Measurements from ENCODE around the gene NEDD4L. TPM values are rescaled to one million over a fixed set of nuclear protein-coding genes. Genes with fewer than 3 reads are reported as not detected.

The NEDD4L gene
- total and polyA plus RNA-seq, 2 experiments from 2014 or later: 36.2 to 72.3 TPM

DNA sequence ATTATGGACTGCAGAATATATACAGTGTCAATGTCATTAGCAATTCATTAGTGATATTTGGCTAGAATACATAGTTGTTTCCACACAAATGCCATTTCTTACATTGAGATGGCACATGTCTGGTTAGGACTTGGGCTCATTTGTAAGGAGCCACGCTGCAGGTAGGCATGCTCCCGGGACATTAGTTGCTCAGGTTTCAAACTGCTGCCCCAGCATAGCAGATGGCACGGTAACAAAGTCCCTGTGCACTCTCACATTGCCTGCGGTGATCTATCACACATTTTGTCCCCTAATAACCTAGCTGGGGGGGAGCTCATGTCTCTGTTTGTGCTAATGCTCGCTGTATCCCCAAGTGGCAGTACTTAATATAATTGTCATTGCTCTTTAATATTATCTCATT lies 185.1 kb downstream of the NEDD4L start:
- H3K27ac ChIP-seq (ENCODE audit: low read depth): no peak overlapping the region
- H3K9me2 ChIP-seq (ENCODE audit: insufficient read depth): no peaks in the 10 kb centered on the region
- TF ChIP-seq, protein P1, sequence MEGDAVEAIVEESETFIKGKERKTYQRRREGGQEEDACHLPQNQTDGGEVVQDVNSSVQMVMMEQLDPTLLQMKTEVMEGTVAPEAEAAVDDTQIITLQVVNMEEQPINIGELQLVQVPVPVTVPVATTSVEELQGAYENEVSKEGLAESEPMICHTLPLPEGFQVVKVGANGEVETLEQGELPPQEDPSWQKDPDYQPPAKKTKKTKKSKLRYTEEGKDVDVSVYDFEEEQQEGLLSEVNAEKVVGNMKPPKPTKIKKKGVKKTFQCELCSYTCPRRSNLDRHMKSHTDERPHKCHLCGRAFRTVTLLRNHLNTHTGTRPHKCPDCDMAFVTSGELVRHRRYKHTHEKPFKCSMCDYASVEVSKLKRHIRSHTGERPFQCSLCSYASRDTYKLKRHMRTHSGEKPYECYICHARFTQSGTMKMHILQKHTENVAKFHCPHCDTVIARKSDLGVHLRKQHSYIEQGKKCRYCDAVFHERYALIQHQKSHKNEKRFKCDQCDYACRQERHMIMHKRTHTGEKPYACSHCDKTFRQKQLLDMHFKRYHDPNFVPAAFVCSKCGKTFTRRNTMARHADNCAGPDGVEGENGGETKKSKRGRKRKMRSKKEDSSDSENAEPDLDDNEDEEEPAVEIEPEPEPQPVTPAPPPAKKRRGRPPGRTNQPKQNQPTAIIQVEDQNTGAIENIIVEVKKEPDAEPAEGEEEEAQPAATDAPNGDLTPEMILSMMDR (conservative IDR thresholded peaks at IDR 0.05; ENCODE audit: low read depth in 2 of 2): no peak
- TF ChIP-seq STAT1 (IDR thresholded peaks at IDR 0.05; ENCODE audit: unreplicated experiment): no peak
- TF ChIP-seq, protein P2, sequence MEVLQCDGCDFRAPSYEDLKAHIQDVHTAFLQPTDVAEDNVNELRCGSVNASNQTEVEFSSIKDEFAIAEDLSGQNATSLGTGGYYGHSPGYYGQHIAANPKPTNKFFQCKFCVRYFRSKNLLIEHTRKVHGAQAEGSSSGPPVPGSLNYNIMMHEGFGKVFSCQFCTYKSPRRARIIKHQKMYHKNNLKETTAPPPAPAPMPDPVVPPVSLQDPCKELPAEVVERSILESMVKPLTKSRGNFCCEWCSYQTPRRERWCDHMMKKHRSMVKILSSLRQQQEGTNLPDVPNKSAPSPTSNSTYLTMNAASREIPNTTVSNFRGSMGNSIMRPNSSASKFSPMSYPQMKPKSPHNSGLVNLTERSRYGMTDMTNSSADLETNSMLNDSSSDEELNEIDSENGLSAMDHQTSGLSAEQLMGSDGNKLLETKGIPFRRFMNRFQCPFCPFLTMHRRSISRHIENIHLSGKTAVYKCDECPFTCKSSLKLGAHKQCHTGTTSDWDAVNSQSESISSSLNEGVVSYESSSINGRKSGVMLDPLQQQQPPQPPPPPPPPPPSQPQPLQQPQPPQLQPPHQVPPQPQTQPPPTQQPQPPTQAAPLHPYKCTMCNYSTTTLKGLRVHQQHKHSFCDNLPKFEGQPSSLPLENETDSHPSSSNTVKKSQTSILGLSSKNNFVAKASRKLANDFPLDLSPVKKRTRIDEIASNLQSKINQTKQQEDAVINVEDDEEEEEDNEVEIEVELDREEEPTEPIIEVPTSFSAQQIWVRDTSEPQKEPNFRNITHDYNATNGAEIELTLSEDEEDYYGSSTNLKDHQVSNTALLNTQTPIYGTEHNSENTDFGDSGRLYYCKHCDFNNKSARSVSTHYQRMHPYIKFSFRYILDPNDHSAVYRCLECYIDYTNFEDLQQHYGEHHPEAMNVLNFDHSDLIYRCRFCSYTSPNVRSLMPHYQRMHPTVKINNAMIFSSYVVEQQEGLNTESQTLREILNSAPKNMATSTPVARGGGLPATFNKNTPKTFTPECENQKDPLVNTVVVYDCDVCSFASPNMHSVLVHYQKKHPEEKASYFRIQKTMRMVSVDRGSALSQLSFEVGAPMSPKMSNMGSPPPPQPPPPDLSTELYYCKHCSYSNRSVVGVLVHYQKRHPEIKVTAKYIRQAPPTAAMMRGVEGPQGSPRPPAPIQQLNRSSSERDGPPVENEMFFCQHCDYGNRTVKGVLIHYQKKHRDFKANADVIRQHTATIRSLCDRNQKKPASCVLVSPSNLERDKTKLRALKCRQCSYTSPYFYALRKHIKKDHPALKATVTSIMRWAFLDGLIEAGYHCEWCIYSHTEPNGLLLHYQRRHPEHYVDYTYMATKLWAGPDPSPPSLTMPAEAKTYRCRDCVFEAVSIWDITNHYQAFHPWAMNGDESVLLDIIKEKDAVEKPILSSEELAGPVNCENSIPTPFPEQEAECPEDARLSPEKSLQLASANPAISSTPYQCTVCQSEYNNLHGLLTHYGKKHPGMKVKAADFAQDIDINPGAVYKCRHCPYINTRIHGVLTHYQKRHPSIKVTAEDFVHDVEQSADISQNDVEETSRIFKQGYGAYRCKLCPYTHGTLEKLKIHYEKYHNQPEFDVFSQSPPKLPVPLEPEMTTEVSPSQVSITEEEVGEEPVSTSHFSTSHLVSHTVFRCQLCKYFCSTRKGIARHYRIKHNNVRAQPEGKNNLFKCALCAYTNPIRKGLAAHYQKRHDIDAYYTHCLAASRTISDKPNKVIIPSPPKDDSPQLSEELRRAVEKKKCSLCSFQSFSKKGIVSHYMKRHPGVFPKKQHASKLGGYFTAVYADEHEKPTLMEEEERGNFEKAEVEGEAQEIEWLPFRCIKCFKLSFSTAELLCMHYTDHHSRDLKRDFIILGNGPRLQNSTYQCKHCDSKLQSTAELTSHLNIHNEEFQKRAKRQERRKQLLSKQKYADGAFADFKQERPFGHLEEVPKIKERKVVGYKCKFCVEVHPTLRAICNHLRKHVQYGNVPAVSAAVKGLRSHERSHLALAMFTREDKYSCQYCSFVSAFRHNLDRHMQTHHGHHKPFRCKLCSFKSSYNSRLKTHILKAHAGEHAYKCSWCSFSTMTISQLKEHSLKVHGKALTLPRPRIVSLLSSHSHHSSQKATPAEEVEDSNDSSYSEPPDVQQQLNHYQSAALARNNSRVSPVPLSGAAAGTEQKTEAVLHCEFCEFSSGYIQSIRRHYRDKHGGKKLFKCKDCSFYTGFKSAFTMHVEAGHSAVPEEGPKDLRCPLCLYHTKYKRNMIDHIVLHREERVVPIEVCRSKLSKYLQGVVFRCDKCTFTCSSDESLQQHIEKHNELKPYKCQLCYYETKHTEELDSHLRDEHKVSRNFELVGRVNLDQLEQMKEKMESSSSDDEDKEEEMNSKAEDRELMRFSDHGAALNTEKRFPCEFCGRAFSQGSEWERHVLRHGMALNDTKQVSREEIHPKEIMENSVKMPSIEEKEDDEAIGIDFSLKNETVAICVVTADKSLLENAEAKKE (CRISPR knock-in tag; IDR thresholded peaks at IDR 0.05): no peak
- no peak for TF ChIP-seq CREB1 (CRISPR knock-in tag; IDR thresholded peaks at IDR 0.05; ENCODE audit: low read depth)
- TF ChIP-seq EZH2 (IDR thresholded peaks at IDR 0.05; ENCODE audit: low read depth, unreplicated experiment): no peak
- no peak for TF ChIP-seq JUNB (IDR thresholded peaks at IDR 0.05; ENCODE audit: unreplicated experiment)
- TF ChIP-seq NANOG (IDR thresholded peaks at IDR 0.05; ENCODE audit: borderline replicate concordance): no peak
- TF ChIP-seq EZH2phosphoT487 (IDR thresholded peaks at IDR 0.05; ENCODE audit: unreplicated experiment): no peak
- TF ChIP-seq, protein P3, sequence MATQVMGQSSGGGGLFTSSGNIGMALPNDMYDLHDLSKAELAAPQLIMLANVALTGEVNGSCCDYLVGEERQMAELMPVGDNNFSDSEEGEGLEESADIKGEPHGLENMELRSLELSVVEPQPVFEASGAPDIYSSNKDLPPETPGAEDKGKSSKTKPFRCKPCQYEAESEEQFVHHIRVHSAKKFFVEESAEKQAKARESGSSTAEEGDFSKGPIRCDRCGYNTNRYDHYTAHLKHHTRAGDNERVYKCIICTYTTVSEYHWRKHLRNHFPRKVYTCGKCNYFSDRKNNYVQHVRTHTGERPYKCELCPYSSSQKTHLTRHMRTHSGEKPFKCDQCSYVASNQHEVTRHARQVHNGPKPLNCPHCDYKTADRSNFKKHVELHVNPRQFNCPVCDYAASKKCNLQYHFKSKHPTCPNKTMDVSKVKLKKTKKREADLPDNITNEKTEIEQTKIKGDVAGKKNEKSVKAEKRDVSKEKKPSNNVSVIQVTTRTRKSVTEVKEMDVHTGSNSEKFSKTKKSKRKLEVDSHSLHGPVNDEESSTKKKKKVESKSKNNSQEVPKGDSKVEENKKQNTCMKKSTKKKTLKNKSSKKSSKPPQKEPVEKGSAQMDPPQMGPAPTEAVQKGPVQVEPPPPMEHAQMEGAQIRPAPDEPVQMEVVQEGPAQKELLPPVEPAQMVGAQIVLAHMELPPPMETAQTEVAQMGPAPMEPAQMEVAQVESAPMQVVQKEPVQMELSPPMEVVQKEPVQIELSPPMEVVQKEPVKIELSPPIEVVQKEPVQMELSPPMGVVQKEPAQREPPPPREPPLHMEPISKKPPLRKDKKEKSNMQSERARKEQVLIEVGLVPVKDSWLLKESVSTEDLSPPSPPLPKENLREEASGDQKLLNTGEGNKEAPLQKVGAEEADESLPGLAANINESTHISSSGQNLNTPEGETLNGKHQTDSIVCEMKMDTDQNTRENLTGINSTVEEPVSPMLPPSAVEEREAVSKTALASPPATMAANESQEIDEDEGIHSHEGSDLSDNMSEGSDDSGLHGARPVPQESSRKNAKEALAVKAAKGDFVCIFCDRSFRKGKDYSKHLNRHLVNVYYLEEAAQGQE (IDR thresholded peaks at IDR 0.05; ENCODE audit: unreplicated experiment): no peak
- TF ChIP-seq POLR2AphosphoS5 (IDR thresholded peaks at IDR 0.05; ENCODE audit: low read depth): no peak
- TF ChIP-seq ZNF114 (CRISPR knock-in tag; IDR thresholded peaks at IDR 0.05): no peak
- TF ChIP-seq, protein P4, sequence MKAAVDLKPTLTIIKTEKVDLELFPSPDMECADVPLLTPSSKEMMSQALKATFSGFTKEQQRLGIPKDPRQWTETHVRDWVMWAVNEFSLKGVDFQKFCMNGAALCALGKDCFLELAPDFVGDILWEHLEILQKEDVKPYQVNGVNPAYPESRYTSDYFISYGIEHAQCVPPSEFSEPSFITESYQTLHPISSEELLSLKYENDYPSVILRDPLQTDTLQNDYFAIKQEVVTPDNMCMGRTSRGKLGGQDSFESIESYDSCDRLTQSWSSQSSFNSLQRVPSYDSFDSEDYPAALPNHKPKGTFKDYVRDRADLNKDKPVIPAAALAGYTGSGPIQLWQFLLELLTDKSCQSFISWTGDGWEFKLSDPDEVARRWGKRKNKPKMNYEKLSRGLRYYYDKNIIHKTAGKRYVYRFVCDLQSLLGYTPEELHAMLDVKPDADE (IDR thresholded peaks at IDR 0.05): no peak
- TF ChIP-seq ZNF331 (CRISPR knock-in tag; IDR thresholded peaks at IDR 0.05; ENCODE audit: low read depth): no peak
- Mint-ChIP-seq H3K4me1 (peaks cover 74% of the 10 kb centered on the region), H3K9me3 (no peaks in the 10 kb centered on the region; the same call in 2 of the 3 replicates), H3K36me3 (ENCODE audit: low read depth) (peaks cover 10% of the 10 kb centered on the region), H3K27me3 (ENCODE audit: insufficient read depth, low read depth, poor library complexity) (peaks cover 2% of the 10 kb centered on the region), H3K27ac (peak overlapping the region; percentile 33; the same call in 1 of the 2 replicates), H3K4me3 (no peak overlapping the region)
- no peaks in the 10 kb centered on the region for H3K27me3 ChIP-seq (ENCODE audit: insufficient read depth)
- DNase-seq (ENCODE audit: low spot score) (no peak), ATAC-seq (peak; percentile 15; the same call in 2 of the 3 replicates)
- H4K20me1 ChIP-seq (replicated peaks; ENCODE audit: insufficient read depth): no peaks in the 10 kb centered on the region
- no peaks in the 10 kb centered on the region for H3K36me3 ChIP-seq (ENCODE audit: insufficient read depth)
- H3K4me1 ChIP-seq (ENCODE audit: insufficient read depth): peaks cover 62% of the 10 kb centered on the region
- no peak overlapping the region for H2AFZ ChIP-seq
- H3K4me3 ChIP-seq: no peak overlapping the region
- peaks cover 92% of the 10 kb centered on the region for H3K79me2 ChIP-seq (replicated peaks; ENCODE audit: insufficient read depth)
- H3K4me2 ChIP-seq: peak overlapping the region; percentile 27; the same call in 1 of the 2 replicates
- H3F3A ChIP-seq (replicated peaks; ENCODE audit: low read depth): no peaks in the 10 kb centered on the region
